Stimulated activated CD4-positive, alpha-beta T cell treated with anti-CD3 and anti-CD28 coated beads, Interleukin-4, amount 100 ng/mL, for 24 hours (primary cell): ENCODE data around the gene SEMA6A.

Experiments used
- DNase-seq: peaks from one replicate; pipeline ENCODE4 v3.0.0-alpha.2; 2020

The SEMA6A gene

DNA sequence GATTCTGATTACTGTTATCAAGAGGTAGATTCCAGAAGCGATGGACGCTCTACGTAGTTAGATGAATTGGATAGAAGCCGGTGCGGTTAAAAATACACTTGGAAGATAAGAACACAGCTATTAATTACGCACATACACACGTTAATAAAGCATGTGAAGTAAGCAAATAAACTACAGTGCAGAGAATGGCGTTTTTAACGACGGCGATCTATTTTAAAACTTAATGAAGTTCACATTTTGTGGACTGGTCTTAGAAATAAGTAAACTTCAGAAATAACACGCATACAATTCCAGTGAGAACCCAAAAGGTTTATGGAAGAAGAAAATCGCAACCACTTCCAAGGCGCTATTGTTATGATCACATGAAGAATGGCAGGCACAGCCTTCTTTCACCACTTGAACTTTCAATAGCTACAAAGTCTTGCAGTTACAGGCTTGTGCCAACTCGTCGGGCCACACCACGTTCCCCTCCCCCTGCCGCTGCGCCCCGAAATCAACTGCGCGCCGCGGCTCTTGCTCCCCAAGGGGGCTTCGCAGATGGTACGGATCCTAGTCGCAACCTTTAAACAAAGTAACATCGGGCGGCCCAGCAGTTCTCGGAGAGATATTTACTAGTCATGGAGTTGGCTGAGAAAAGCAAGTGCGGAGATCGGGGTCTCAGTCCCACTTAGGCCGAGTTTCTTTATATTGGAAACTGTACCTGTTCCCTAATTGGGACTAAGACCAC, 866 bp upstream of the SEMA6A start:
- no peak for DNase-seq

GRCh38 chr5:116573702-116574366, 789 bp downstream of the SEMA6A start:
- no peak for DNase-seq

GRCh38 chr5:116573279-116573701, 1.3 kb downstream of the SEMA6A start:
- DNase-seq: no peak

DNA sequence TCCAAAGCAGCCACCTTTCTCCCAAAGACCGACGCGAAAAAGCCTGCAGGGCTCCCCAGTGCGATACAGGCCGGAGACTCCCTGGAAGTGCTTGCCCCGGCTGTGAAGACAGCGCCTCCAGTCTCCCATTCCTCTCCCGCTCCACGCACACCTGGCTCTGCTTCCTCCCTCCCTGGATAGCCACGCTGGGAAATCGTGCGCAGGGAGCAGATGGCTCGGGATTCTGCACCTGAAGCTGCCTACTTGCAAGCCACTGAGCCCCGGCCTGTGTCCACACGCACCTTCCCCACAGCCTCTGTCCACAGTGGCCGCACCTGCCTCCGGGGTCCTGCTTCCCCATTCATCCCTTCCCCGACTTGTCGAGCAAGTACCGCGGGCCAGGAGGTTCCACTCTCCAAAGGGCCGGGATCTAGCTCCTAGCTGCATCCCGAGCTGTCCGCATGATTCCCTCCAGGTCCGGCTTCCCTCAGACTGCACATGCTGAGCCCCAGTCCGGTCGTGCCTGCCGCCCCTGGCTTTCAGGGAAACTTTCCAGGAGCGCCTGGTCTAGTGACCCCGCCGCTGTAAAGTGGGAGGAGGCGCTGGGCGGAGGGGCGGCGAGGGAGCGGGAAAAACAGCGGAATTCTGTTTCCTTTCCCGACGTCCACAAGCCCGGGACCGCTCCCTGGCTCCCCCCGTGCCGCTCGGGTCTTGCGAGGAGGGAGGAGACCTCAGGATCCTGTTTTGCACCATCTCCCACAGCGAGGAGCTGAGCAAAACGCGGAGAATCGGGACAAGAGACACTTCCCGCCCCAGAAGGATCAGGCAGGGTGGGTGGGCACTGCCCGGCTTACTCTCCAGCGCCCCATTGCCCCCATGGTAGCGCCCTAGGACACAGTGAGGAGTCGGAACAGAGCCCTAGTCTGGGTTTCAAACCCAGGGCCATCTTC, 2.0 kb downstream of the SEMA6A start:
- DNase-seq: no peak

- DNase-seq: no peak
These were observed 2.9 kb downstream of the SEMA6A start for GRCh38 chr5:116571568-116572349.

DNA sequence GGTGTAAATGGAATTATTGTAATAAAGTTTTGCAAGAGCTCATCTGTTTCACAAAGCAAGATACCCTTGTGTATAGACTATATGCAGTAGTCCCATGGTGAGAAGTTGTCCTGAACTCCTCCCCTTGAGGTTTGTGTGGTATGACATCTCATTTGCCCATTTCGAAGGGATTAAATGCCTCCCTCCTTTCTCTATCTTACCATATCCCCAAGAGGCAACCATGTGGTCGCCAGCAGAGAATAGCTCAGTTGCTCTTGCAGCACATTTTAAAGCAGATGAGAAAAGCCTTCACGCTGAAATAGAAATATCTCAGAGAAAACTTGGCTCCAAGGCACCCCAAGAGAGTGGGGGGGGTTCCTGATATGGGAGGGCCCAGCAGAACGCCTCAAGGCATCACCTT, 4.6 kb downstream of the SEMA6A start:
- DNase-seq: no peak

GRCh38 chr5:116567106-116567505, 7.5 kb downstream of the SEMA6A start:
- no peak for DNase-seq

- no peak for DNase-seq
These were observed 8.4 kb downstream of the SEMA6A start for GRCh38 chr5:116566251-116566650.

- DNase-seq: no peak
These were observed 9.7 kb downstream of the SEMA6A start for GRCh38 chr5:116564756-116565490.

- DNase-seq: no peak
These were observed 10.3 kb downstream of the SEMA6A start for GRCh38 chr5:116564312-116564711.

GRCh38 chr5:116563736-116564308, 10.8 kb downstream of the SEMA6A start:
- no peak for DNase-seq

DNA sequence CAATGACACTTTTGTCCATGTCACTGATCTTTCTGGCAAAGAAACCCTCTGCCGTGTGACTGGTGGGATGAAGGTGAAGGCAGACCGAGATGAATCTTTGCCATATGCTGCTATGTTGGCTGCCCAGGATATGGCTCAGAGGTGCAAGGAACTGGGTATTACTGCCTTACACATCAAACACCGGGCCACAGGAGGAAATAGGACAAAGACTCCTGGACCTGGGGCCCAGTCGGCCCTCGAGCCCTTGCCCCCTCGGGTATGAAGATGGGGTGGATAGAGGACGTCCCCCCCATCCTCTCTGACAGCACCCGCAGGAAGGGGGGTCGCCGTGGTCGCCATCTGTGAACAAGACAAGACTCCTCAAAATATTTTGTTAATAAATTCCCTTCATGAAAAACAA, 12.0 kb downstream of the SEMA6A start:
- DNase-seq: no peak

DNA sequence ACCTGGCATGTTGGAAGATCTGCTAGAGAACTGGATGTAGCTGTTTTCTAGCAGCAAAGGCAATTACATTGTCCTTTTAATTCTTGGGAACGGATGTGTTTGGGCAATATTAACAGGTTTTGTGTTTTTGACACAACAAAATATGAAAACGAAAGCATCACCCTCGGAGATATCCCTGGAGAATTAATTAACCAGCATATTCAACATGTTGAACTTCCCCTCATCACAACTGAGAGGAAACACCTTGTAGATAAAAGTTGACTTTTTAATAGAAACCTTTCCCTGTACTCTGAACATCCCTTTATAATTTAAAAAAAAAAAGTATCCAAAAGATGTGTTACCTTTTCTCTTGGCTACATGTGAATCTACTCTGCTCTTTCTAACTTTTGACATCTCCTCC, 13.0 kb downstream of the SEMA6A start:
- DNase-seq: no peak

DNA sequence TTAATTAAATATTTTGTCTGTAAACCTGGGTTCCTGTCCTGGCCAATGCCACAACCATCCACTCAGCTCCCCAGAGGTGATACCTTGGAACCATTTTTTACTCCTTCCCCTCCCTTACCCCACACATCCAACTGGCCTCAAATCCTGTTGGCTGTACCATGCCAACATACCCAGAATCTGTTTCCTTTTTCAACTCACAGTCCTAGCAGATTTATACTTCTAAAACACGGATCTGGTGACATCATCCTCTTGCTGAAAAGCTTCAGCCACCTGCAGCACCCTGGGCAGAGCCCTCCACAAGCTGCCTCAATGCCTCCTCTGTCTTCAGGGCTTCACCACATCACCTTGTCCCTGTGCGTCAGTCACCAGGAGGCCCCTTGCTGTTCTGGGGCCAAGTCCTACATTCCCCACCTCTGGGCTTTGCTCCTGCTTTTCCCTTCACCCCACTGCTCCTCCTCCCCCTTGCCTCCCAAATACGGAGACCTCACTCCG, 14.9 kb downstream of the SEMA6A start:
- no peak for DNase-seq

GRCh38 chr5:116559239-116559638, 15.4 kb downstream of the SEMA6A start:
- DNase-seq: no peak

DNA sequence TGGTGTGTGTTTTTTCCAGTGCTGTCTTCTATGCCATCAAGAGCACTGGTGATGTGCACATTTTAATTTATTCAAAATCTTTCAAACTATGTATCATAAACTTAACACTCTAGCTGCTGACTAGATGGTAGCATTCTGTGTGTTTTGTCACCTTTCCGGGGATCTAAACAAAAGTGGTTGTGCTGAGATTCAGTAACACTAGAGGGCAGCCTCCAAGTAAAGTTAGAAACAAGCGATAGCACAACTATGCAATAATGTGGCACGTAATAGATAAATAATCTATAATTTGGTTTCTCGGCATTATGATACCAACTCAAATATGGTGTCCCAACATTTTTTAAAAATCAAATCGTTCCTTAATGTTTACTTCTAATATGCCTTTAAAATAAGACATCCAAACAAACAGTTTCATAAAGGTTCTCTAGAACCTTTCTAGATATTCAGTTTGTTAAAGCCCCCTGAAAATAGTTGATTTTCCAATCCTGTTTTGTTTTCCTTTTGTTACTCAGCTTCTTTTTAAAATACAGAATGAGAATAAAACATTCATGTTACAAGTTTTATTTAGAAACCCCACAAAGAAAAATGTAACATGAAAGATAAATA, 16.9 kb downstream of the SEMA6A start:
- DNase-seq: no peak

DNA sequence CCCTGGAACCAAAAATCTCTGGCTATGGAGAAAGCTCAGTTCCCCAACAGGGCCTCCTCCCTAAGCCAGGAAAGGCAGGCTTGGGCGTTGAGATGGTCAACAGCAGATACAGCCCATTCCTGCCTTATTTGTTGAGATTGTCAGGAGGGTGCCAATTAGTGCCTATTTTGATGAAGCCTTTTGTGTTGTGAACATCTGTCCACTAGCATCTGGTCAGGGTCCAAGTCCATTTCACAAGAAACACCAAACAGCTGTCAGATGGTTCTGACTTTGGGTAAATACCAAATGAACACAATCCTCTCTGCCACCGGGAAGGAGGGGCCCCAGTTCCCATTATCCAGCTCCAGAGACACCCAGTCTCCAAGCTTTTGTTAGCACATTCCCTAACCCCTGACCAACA, 19.9 kb downstream of the SEMA6A start:
- no peak for DNase-seq

DNA sequence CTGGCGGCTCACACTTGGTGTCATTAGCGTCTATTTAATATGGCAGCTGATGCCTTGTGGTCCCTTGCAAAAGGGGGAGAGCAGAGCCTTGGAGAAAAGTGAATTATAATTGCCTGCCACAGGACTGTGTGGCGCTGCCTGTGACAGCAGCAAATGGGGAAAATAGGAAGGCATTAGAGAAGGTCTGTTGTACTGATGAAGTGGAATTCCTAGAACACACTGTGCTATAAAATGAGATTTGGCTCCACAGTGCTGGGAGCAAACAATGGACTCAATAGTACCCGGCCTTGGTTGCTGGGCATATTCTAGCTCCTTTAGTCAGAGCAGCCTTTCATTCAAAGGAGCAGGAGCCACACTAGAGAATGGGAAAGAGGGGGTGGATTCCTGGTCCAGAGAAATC, 21.3 kb downstream of the SEMA6A start:
- DNase-seq: no peak

- DNase-seq: no peak
These were observed 24.5 kb downstream of the SEMA6A start for GRCh38 chr5:116550082-116550481.

DNA sequence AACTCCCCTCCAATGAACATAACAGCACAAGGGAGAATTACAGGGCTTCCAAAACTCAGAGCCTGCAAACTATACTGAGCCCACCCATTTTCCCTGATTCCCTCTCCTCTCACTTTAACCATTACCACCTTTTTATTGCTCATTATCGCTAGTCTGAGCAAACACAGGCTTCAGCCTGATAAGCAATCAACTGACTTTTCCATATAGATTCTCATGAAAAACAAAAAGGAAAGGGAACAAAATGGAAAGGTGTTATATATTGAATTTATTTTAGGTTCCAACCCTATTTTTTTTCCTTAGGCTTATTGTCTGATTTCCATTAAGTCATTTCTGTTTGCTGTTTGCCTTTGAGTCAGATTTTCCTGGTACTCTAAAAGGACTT, 27.9 kb downstream of the SEMA6A start:
- DNase-seq: no peak
